Measurements from ENCODE around the gene RIPOR2.

Gene RIPOR2

DNA sequence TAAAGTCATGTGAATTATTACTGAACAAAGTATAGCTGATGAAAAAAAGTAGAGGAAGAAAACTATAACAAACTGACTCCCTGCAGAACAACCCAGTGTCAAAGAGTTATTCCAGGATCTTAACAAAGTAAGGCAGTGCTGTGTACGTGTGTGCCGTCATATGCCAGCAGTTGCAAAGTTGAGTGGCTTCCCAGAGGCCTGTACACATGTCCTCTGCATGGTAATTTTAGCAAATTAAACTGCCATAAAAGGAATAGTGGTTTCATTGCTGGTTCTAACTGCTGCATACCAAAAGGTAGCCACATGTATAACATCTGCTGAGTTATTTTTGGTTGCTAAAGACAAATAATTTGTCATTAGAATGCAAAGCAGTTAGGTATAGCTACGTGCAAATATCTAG, 44.8 kb downstream of the RIPOR2 start:
- TF ChIP-seq, protein P1, sequence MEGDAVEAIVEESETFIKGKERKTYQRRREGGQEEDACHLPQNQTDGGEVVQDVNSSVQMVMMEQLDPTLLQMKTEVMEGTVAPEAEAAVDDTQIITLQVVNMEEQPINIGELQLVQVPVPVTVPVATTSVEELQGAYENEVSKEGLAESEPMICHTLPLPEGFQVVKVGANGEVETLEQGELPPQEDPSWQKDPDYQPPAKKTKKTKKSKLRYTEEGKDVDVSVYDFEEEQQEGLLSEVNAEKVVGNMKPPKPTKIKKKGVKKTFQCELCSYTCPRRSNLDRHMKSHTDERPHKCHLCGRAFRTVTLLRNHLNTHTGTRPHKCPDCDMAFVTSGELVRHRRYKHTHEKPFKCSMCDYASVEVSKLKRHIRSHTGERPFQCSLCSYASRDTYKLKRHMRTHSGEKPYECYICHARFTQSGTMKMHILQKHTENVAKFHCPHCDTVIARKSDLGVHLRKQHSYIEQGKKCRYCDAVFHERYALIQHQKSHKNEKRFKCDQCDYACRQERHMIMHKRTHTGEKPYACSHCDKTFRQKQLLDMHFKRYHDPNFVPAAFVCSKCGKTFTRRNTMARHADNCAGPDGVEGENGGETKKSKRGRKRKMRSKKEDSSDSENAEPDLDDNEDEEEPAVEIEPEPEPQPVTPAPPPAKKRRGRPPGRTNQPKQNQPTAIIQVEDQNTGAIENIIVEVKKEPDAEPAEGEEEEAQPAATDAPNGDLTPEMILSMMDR (IDR thresholded peaks at IDR 0.05; ENCODE audit: low read depth, low read length) = no peak
- peaks cover 2% of the 10 kb centered on the region; the same call in 1 of the 2 replicates for H3K4me1 ChIP-seq
- no peaks in the 10 kb centered on the region for H3K36me3 ChIP-seq
- DNase-seq = no peak
- no peak overlapping the region for H3K4me3 ChIP-seq (ENCODE audit: low read depth, low read length)
- H3K27me3 ChIP-seq = no peaks in the 10 kb centered on the region
- H3K9me3 ChIP-seq = no peaks in the 10 kb centered on the region

DNA sequence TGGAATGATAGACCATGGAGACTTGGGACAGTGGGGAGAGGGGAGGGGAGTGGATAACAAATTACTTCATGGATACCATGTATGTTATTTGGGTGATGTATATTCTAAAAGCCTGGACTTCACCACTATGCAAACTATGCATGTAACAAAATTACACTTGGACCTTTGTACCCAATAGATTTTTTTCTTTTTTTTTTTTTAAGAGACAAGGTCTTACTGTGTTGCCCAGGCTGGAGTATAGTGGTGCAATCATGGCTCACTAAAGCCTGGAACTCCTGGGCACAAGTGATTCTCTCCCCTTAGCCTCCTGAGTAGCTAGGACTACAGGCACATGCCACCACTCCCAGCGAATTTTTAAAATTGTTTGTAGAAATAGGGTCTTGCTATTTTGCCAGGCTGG, 45.3 kb downstream of the RIPOR2 start:
- H3K27me3 ChIP-seq = no peaks in the 10 kb centered on the region
- H3K4me3 ChIP-seq (ENCODE audit: low read depth, low read length) = no peak overlapping the region
- H3K4me1 ChIP-seq = peaks cover 2% of the 10 kb centered on the region; the same call in 1 of the 2 replicates
- DNase-seq = no peak
- no peaks in the 10 kb centered on the region for H3K36me3 ChIP-seq
- TF ChIP-seq, protein P1 (IDR thresholded peaks at IDR 0.05; ENCODE audit: low read depth, low read length) = no peak
- no peaks in the 10 kb centered on the region for H3K9me3 ChIP-seq

- peaks cover 2% of the 10 kb centered on the region; the same call in 1 of the 2 replicates for H3K4me1 ChIP-seq
- DNase-seq = no peak
- TF ChIP-seq, protein P1 (IDR thresholded peaks at IDR 0.05; ENCODE audit: low read depth, low read length) = no peak
Observed at GRCh38 chr6:24888715-24889370, 46.9 kb downstream of the RIPOR2 start.

DNA sequence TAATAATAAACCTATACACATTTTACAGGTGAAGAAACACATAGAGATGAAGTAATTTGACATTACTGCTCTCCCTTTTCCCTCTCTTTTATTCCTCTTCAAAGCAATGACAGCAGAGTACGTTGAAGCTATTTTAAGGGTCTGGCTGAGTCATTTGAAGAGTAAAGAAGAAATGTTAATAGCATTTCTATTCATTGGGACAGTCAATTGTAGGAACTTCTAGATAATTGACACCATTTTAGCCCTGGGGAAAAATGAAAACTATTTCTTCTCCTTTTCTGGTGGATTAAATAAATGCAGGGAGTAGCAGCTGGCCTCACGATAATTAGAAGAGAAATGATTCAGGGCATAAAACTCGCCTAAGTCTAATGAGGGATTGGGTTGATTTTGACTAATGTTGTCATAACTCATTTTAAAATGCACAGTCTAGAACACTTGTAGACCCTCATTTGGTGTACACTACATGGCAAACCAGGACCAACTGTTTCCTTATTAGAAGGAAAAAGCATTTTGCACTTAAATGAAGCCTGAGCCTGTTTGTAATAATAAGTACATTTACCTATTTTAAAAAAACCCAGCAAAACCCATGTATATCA, 48.1 kb downstream of the RIPOR2 start:
- H3K4me1 ChIP-seq = peaks cover 2% of the 10 kb centered on the region; the same call in 1 of the 2 replicates

More at GRCh38 chr6:24888715-24889370, 46.9 kb downstream of the RIPOR2 start:
- H3K27me3 ChIP-seq = no peaks in the 10 kb centered on the region
- no peaks in the 10 kb centered on the region for H3K9me3 ChIP-seq
- no peak overlapping the region for H3K4me3 ChIP-seq (ENCODE audit: low read depth, low read length)
- H3K36me3 ChIP-seq = no peaks in the 10 kb centered on the region

GRCh38 chr6:24883618-24884017, 52.1 kb downstream of the RIPOR2 start:
- no peak for DNase-seq
- Histone ChIP-seq H3K9me3 (no peaks in the 10 kb centered on the region), H3K4me3 (ENCODE audit: low read depth, low read length) (no peak overlapping the region), H3K4me1 (no peaks in the 10 kb centered on the region), H3K27me3 (no peaks in the 10 kb centered on the region), H3K36me3 (no peaks in the 10 kb centered on the region)
- TF ChIP-seq, protein P1 (IDR thresholded peaks at IDR 0.05; ENCODE audit: low read depth, low read length) = no peak

More for the DNA sequence above, 48.1 kb downstream of the RIPOR2 start:
- TF ChIP-seq, protein P1 (IDR thresholded peaks at IDR 0.05; ENCODE audit: low read depth, low read length) = no peak
- no peaks in the 10 kb centered on the region for H3K36me3 ChIP-seq
- H3K4me3 ChIP-seq (ENCODE audit: low read depth, low read length) = no peak overlapping the region
- H3K27me3 ChIP-seq = no peaks in the 10 kb centered on the region
- no peaks in the 10 kb centered on the region for H3K9me3 ChIP-seq
- DNase-seq = no peak

Data from BE2C (cell line).